Loucy (cell line): Measurements from ENCODE around the gene TMEM45B.

Source experiments
- H2AFZ ChIP-seq: fragments of 200-600 bp; sonication (generic); 2 replicates; pipeline ENCODE4 v1.6.0; 2016; ENCODE audit warnings: antibody characterized with exemption, mild to moderate bottlenecking, low read length, moderate library complexity
- H3F3A ChIP-seq: fragments of 200-600 bp; 2 replicates; pipeline ENCODE4 v1.6.0; 2016; ENCODE audit warnings: antibody characterized with exemption, low read depth, mild to moderate bottlenecking
- H3K27me3 ChIP-seq: fragments of 200-600 bp; sonication (generic); 2 replicates; pipeline ENCODE4 v1.6.1; 2014; ENCODE audit warnings: low read length, mild to moderate bottlenecking; ENCODE audit not compliant: insufficient read depth, poor library complexity, severe bottlenecking
- H3K36me3 ChIP-seq: fragments of 200-600 bp; sonication (generic); 2 replicates; pipeline ENCODE4 v1.6.1; 2016; ENCODE audit warnings: low read length; ENCODE audit not compliant: insufficient read depth
- H3K4me1 ChIP-seq: fragments of 200-600 bp; sonication (generic); 2 replicates; pipeline ENCODE4 v1.5.1; 2014; ENCODE audit warnings: low read length, mild to moderate bottlenecking; ENCODE audit not compliant: insufficient read depth, poor library complexity, severe bottlenecking
- H3K4me2 ChIP-seq: fragments of 200-600 bp; sonication (generic); 2 replicates; pipeline ENCODE4 v1.6.0; 2014; ENCODE audit warnings: antibody characterized with exemption, low read length, low read depth, mild to moderate bottlenecking; ENCODE audit not compliant: poor library complexity, severe bottlenecking
- H3K4me3 ChIP-seq: fragments of 200-600 bp; sonication (generic); 2 replicates; pipeline ENCODE4 v1.5.1; 2014; ENCODE audit warnings: low read length, mild to moderate bottlenecking, mixed read lengths; ENCODE audit not compliant: poor library complexity, severe bottlenecking
- H3K79me2 ChIP-seq: fragments of 200-600 bp; sonication (generic); 2 replicates; pipeline ENCODE4 v1.6.1; 2014; ENCODE audit warnings: low read length; ENCODE audit not compliant: insufficient read depth
- H3K9ac ChIP-seq: fragments of 200-600 bp; sonication (generic); 2 replicates; pipeline ENCODE4 v1.6.0; 2014; ENCODE audit warnings: mild to moderate bottlenecking, low read depth, low read length, moderate library complexity; ENCODE audit not compliant: poor library complexity, severe bottlenecking
- H3K9me2 ChIP-seq: fragments of 200-600 bp; sonication (generic); replicated peaks from 2 replicates; pipeline ENCODE4 v1.6.1; 2016; ENCODE audit warnings: low read depth, low read length, mixed read lengths
- H3K9me3 ChIP-seq: fragments of 200-600 bp; sonication (generic); 2 replicates; pipeline ENCODE4 v1.6.1; 2014; ENCODE audit warnings: mild to moderate bottlenecking, antibody characterized with exemption, low read length, low read depth; ENCODE audit not compliant: insufficient read depth
- H4K20me1 ChIP-seq: fragments of 200-600 bp; sonication (generic); 2 replicates; pipeline ENCODE4 v1.6.0; 2014; ENCODE audit warnings: antibody characterized with exemption, low read length, mild to moderate bottlenecking; ENCODE audit not compliant: insufficient read depth, poor library complexity, severe bottlenecking
- EZH2phosphoT487 ChIP-seq: fragments of 200-600 bp; IDR thresholded peaks from 2 replicates; pipeline ENCODE4 v1.6.1; 2018; ENCODE audit warnings: antibody characterized with exemption, mild to moderate bottlenecking, moderate library complexity, borderline replicate concordance
- TF ChIP-seq, protein P1 (sequence below): fragments of 200-600 bp; sonication (generic); conservative IDR thresholded peaks from 2 replicates; pipeline ENCODE4 v1.5.1; 2014; ENCODE audit warnings: mild to moderate bottlenecking, antibody characterized with exemption, low read length

The TMEM45B gene

DNA sequence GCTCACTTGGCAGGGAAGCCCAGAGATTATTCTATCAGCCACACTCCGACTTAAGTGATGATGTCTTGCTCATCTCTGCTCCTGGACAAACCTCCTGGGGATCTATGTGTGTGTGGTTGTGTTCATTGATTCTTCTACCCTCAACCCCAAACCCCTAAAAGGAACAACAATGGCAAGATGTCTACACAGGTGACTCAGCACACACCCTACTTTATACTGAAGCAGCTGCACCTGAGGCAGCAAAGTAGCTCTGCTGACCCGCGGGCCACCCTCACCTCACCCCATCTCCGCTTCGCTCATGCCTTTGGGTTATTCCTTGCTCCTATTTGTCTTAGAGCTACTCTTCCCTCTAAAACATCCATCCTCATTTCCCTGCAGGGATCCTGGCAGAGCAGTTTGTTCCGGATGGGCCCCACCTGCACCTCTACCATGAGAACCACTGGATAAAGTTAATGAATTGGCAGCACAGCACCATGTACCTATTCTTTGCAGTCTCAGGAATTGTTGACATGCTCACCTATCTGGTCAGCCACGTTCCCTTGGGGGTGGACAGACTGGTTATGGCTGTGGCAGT is 38.7 kb downstream of the TMEM45B start:
- no peak for TF ChIP-seq EZH2phosphoT487
- TF ChIP-seq, protein P1, sequence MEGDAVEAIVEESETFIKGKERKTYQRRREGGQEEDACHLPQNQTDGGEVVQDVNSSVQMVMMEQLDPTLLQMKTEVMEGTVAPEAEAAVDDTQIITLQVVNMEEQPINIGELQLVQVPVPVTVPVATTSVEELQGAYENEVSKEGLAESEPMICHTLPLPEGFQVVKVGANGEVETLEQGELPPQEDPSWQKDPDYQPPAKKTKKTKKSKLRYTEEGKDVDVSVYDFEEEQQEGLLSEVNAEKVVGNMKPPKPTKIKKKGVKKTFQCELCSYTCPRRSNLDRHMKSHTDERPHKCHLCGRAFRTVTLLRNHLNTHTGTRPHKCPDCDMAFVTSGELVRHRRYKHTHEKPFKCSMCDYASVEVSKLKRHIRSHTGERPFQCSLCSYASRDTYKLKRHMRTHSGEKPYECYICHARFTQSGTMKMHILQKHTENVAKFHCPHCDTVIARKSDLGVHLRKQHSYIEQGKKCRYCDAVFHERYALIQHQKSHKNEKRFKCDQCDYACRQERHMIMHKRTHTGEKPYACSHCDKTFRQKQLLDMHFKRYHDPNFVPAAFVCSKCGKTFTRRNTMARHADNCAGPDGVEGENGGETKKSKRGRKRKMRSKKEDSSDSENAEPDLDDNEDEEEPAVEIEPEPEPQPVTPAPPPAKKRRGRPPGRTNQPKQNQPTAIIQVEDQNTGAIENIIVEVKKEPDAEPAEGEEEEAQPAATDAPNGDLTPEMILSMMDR, result no peak
- Histone ChIP-seq H3K9me2 (no peaks in the 10 kb centered on the region), H3K9ac (no peak overlapping the region), H4K20me1 (no peaks in the 10 kb centered on the region), H3F3A (no peaks in the 10 kb centered on the region), H3K36me3 (no peaks in the 10 kb centered on the region), H3K9me3 (no peaks in the 10 kb centered on the region), H3K27me3 (no peaks in the 10 kb centered on the region), H3K4me2 (no peak overlapping the region), H3K4me1 (peaks cover 13% of the 10 kb centered on the region), H3K4me3 (no peak overlapping the region), H2AFZ (no peak overlapping the region), H3K79me2 (no peaks in the 10 kb centered on the region)

DNA sequence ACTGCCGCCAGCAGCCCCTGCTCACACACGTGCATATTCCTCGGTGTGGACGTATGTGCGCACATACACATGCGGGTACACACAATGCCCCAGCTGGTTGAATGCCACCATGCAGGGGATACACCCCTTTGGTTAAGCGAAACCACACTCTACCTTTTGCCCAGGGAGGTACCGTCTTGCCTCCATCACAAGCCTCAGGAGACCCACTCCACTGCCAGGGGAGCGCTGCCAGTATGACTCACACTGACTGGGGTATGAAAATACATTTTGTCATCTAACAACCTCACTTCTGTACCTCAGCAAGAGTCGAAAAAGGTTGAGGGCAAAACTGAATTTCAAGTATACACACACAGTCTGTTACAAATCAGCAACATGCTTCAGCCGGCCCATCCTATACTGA is 39.4 kb downstream of the TMEM45B start:
- no peaks in the 10 kb centered on the region for H4K20me1 ChIP-seq
- no peak overlapping the region for H3K4me3 ChIP-seq
- no peak overlapping the region for H3K9ac ChIP-seq
- H3K9me2 ChIP-seq, result no peaks in the 10 kb centered on the region
- H3F3A ChIP-seq, result no peaks in the 10 kb centered on the region
- H3K27me3 ChIP-seq, result no peaks in the 10 kb centered on the region
- H3K9me3 ChIP-seq, result no peaks in the 10 kb centered on the region
- TF ChIP-seq EZH2phosphoT487, result no peak
- TF ChIP-seq, protein P1, result no peak
- H3K79me2 ChIP-seq, result no peaks in the 10 kb centered on the region
- no peaks in the 10 kb centered on the region for H3K36me3 ChIP-seq
- no peak overlapping the region for H2AFZ ChIP-seq
- H3K4me2 ChIP-seq, result no peak overlapping the region
- H3K4me1 ChIP-seq, result peaks cover 13% of the 10 kb centered on the region

DNA sequence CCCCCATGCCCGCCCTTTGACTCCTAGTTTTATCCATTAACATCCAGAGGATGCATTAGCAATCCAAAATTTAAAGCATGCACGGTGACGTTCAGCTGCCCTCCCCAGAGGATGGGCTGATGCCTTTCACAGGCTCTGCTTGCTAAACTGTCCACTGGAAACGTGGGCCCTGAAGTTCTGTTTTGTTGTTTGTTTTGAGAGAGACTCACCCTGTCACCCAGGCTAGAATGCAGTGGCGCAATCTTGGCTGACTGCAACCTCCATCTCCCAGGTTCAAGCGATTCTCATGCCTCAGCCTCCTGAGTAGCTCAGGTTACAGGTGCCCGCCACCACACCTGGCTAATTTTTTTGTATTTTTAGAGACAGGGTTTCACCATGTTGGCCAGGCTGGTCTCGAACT is 40.4 kb downstream of the TMEM45B start:
- Histone ChIP-seq H3K9me3 (no peaks in the 10 kb centered on the region), H3K27me3 (no peaks in the 10 kb centered on the region), H3K4me1 (peaks cover 13% of the 10 kb centered on the region), H2AFZ (no peak overlapping the region), H3F3A (no peaks in the 10 kb centered on the region), H3K36me3 (no peaks in the 10 kb centered on the region), H3K9me2 (no peaks in the 10 kb centered on the region), H3K9ac (no peak overlapping the region), H3K4me2 (no peak overlapping the region), H3K4me3 (no peak overlapping the region), H3K79me2 (no peaks in the 10 kb centered on the region), H4K20me1 (no peaks in the 10 kb centered on the region)
- TF ChIP-seq EZH2phosphoT487, result no peak
- TF ChIP-seq, protein P1, result no peak
